Measurements from ENCODE around the gene LRPPRC.

DNA sequence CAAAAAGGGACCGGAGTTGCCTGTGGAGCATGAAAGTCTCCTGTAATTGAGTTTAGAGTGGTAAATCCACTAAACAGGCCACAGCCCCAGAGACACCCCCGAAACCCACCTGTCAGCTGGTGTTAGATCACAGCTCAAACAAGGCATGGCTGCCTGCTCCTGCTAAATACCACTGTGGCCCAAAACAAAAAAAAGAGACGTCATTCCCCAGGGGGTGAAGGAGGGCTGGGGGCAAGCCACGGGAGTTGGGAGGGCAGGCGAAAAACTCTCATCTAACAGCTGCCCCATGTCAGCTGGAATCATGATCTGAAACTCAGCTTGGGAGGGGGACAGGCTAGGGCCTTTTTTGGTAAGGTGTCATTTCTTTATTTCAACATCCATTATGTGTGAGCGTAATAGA, 42.5 kb upstream of the LRPPRC start:
- TF ChIP-seq, protein P1, sequence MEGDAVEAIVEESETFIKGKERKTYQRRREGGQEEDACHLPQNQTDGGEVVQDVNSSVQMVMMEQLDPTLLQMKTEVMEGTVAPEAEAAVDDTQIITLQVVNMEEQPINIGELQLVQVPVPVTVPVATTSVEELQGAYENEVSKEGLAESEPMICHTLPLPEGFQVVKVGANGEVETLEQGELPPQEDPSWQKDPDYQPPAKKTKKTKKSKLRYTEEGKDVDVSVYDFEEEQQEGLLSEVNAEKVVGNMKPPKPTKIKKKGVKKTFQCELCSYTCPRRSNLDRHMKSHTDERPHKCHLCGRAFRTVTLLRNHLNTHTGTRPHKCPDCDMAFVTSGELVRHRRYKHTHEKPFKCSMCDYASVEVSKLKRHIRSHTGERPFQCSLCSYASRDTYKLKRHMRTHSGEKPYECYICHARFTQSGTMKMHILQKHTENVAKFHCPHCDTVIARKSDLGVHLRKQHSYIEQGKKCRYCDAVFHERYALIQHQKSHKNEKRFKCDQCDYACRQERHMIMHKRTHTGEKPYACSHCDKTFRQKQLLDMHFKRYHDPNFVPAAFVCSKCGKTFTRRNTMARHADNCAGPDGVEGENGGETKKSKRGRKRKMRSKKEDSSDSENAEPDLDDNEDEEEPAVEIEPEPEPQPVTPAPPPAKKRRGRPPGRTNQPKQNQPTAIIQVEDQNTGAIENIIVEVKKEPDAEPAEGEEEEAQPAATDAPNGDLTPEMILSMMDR (conservative IDR thresholded peaks at IDR 0.05), result no peak
- TF ChIP-seq EZH2 (IDR thresholded peaks at IDR 0.05; ENCODE audit: low read depth), result no peak

Data from PC-9 (cell line).